Measurements from ENCODE around the gene MTHFD2. TPM values are rescaled to one million over a fixed set of nuclear protein-coding genes. Genes with fewer than 3 reads are reported as not detected.

MTHFD2 gene
- total RNA-seq (126 and 142 TPM in 2 replicates), polyA plus RNA-seq (40.1 TPM in 2 replicates)

GRCh38 chr2:74198461-74199274 is at the start of gene MTHFD2:
Gene MTHFD2, plus strand, starts transcription at chr2:74198615. Its CDS starts 27 bp downstream, at chr2:74198642.
- H4K20me1 ChIP-seq (ENCODE audit: insufficient read depth, poor library complexity, severe bottlenecking) = peaks cover 37% of the 10 kb centered on the region
- H3K4me1 ChIP-seq (ENCODE audit: insufficient read depth) = peaks cover 6% of the 10 kb centered on the region
- peak; percentile 97 for DNase-seq (ENCODE audit: low spot score)
- H3K27me3 ChIP-seq = no peaks in the 10 kb centered on the region
- H3K79me2 ChIP-seq = peaks cover 41% of the 10 kb centered on the region
- WGBS (ENCODE audit: low lambda C conversion rate, missing lambda C conversion rate) = 2% methylated on average over 88 of the region's 96 CpGs
- H3K27ac ChIP-seq = peak within 1 kb of the TSS; percentile 93
- H3K9me2 ChIP-seq (replicated peaks; ENCODE audit: insufficient read depth) = no peaks in the 10 kb centered on the region
- peak within 1 kb of the TSS; percentile 78 for H3K4me2 ChIP-seq
- H3K9me3 ChIP-seq (ENCODE audit: low read depth) = no peaks in the 10 kb centered on the region
- peak within 1 kb of the TSS; percentile 48 for H3K4me3 ChIP-seq
- TF ChIP-seq EZH2phosphoT487 (IDR thresholded peaks at IDR 0.05; ENCODE audit: low read depth, severe bottlenecking, unreplicated experiment) (no peak), EZH2 (IDR thresholded peaks at IDR 0.05; ENCODE audit: borderline replicate concordance) (no peak), CTCF (IDR thresholded peaks at IDR 0.05; ENCODE audit: poor library complexity) (peak; percentile 63)
- H3K36me3 ChIP-seq (replicated peaks; ENCODE audit: insufficient read depth, low read depth) = no peaks in the 10 kb centered on the region
- peak within 1 kb of the TSS; percentile 64 for H2AFZ ChIP-seq

DNA sequence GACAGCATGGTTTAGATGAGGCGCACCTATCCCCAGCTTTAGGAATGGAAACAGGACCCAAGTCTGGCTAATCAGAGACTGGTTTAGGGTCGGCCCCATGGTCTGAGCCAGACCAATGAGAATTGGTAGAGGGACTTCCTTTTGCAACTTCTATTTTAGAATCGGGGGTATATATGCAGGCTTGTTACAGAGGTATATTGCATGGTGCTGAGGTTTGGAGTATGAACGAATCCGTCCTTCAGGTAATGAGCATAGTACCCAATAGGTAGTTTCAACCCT is 49.2 kb upstream of the MTHFD2 start:
- no peaks in the 10 kb centered on the region for H3K36me3 ChIP-seq (replicated peaks; ENCODE audit: insufficient read depth, low read depth)

DNA sequence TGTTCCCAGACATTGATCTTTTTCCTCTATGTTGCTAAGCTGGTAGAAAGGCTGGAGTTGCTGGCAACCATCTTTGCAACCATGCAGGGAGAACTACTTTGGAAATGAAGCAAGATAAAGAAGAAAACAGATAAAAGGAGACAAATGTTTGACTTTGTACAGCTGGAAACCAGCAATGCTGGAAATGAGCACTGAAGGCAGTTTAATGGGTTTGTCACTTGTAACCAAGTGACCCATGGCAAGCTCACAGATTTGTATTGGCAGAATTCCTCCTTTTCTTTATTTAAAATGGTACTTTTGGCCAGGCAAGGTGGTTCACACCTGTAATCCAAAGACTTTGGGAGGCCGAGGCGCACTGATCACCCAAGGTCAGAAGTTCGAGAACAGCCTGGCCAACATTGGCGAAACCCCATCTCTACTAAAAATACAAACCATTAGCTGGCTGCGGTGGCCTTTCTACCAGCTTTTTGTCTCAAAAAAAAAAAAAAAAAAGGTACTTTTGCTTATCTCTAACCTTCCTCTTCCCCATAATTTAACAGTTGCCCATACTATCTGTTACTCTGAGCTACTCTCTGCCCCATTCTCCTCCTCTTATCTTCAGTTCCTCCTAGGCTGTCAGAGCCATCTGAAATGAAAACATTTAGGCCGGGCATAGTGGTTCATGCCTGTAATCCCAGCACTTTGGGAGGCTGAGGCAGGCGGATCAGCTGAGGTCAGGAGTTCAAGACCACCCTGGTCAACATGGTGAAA is 48.7 kb upstream of the MTHFD2 start:
- peaks cover 11% of the 10 kb centered on the region for H3K79me2 ChIP-seq
- H3K27ac ChIP-seq = no peak overlapping the region
- H3K4me2 ChIP-seq = peak overlapping the region; percentile 87
- no peak for TF ChIP-seq CTCF (IDR thresholded peaks at IDR 0.05; ENCODE audit: poor library complexity)
- TF ChIP-seq EZH2phosphoT487 (IDR thresholded peaks at IDR 0.05; ENCODE audit: low read depth, severe bottlenecking, unreplicated experiment) = no peak
- no peak for TF ChIP-seq EZH2 (IDR thresholded peaks at IDR 0.05; ENCODE audit: borderline replicate concordance)
- H3K9me2 ChIP-seq (replicated peaks; ENCODE audit: insufficient read depth) = no peaks in the 10 kb centered on the region
- H3K36me3 ChIP-seq (replicated peaks; ENCODE audit: insufficient read depth, low read depth) = no peaks in the 10 kb centered on the region
- no peak overlapping the region for H2AFZ ChIP-seq
- DNase-seq (ENCODE audit: low spot score) = no peak
- no peak overlapping the region for H3K4me3 ChIP-seq
- WGBS (ENCODE audit: low lambda C conversion rate, missing lambda C conversion rate) = 92% methylated on average over 7 of the region's 7 CpGs
- no peaks in the 10 kb centered on the region for H3K27me3 ChIP-seq
- no peaks in the 10 kb centered on the region for H4K20me1 ChIP-seq (ENCODE audit: insufficient read depth, poor library complexity, severe bottlenecking)
- H3K4me1 ChIP-seq (ENCODE audit: insufficient read depth) = peaks cover 10% of the 10 kb centered on the region
- no peaks in the 10 kb centered on the region for H3K9me3 ChIP-seq (ENCODE audit: low read depth)

More for the DNA sequence above, 49.2 kb upstream of the MTHFD2 start:
- no peak for TF ChIP-seq CTCF (IDR thresholded peaks at IDR 0.05; ENCODE audit: poor library complexity)
- TF ChIP-seq EZH2 (IDR thresholded peaks at IDR 0.05; ENCODE audit: borderline replicate concordance) = no peak
- no peak for TF ChIP-seq EZH2phosphoT487 (IDR thresholded peaks at IDR 0.05; ENCODE audit: low read depth, severe bottlenecking, unreplicated experiment)
- Histone ChIP-seq H3K79me2 (peaks cover 11% of the 10 kb centered on the region), H3K9me3 (ENCODE audit: low read depth) (no peaks in the 10 kb centered on the region), H3K27ac (no peak overlapping the region), H3K4me1 (ENCODE audit: insufficient read depth) (peaks cover 10% of the 10 kb centered on the region), H3K9me2 (replicated peaks; ENCODE audit: insufficient read depth) (no peaks in the 10 kb centered on the region), H3K4me2 (peak overlapping the region; percentile 87), H3K27me3 (no peaks in the 10 kb centered on the region), H2AFZ (no peak overlapping the region), H3K4me3 (no peak overlapping the region), H4K20me1 (ENCODE audit: insufficient read depth, poor library complexity, severe bottlenecking) (no peaks in the 10 kb centered on the region)
- 93% methylated on average over 5 of the region's 5 CpGs for WGBS (ENCODE audit: low lambda C conversion rate, missing lambda C conversion rate)
- DNase-seq (ENCODE audit: low spot score) = no peak
